T47D (cell line): ENCODE measurements around the gene TAC4.

Experiments
- DNase-seq, 2 experiments: peaks; one replicate each; pipeline versions ENCODE4 v3.0.0 to v3.0.0-alpha.2; 2011 to 2012; ENCODE audit warnings: low read depth in 1 of 2, low spot score in 1 of 2
- JUND ChIP-seq: IDR thresholded peaks from 2 replicates; pipeline ENCODE4 v1.6.1; 2012; ENCODE audit warnings: low read depth
- in situ Hi-C: cut with HindIII; loops from 2 replicates; pipeline ENCODE4 v1.10.0; 2016; ENCODE audit warnings: low sequenced_read_pairs, low pct_unique_long_range_greater_than_20kb

TAC4 gene

DNA sequence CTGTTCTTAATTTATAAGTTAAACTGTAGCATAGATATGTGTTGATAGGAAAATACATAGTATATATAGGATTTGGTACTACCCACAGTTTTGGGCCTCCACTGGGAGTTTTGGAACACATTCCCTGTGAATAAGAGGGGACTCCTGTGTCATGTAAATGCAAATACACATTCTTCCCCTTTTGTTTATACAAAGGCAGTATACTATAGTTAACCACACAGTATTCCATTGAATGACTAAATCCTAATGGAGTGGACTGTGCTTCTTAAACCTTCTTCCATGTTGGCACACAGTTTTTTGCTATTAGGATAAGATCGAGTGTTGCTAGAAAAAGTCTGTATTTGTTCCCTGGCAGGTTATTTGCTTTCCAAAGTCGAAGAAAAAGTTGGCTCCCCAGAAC, 22.2 kb downstream of the TAC4 start:
- no peak for DNase-seq
- no peak for TF ChIP-seq JUND
- in situ Hi-C loops: no loop called here

DNA sequence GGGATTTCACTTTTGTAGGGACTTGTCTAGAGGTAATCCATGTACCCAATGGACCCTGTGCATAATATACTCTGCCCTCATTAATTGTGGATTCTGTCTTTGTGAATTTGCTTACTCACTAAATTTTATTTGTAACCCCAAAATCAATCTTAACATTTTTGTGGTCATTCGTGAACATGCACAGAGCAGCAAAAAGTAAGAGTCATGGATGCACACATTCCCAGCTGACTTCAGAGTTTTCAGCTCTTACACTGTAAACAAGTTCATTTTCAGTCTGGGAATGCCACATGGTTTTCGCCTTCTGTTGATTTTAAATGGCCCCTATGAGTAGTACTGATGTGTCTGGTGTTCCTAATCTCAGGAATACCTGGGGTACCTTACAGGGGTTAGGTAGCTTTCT, 24.3 kb downstream of the TAC4 start:
- in situ Hi-C loops: no loop called here
- DNase-seq: no peak

DNA sequence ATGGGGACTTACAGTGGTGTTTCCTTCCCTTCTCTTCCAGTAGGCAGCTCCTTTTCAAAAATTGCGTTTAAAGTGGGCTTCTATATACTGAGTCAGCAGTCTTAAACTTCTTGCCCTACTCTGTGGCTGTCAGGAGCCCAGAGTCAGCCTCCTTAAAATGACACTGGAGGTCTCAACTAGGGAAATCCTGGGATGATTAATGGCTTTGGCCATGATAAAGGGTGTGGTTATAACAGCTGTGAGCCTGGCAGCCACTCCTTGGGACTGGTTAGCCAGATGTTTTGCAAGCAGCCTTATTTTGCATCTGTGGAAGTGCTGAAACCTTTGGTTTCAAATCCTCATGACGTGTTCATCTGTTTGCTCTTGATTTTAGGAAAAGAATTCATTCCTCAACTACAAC, 25.0 kb downstream of the TAC4 start:
- in situ Hi-C loops: no loop called here
- no peak for TF ChIP-seq JUND
- no peak for DNase-seq

More for the DNA sequence above, 24.3 kb downstream of the TAC4 start:
- no peak for TF ChIP-seq JUND

DNA sequence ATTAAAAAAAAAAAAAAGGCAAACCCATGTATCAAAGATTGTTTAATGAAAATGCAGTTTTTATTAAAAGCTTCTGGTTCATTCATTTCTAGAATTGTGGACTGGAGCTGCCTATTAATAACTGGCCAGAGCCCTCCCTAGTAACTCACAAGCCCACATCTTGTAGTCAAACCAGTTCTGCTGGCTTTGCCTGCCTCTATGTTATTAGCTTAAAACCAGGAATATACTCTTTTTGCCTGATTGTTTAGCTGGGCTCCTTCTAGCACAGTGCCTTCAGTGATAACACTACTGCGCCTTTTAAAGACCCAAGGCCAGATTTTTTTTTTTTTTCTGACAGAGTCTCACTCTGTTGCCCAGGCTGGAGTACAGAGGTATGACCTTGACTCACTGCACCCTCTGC, 26.0 kb downstream of the TAC4 start:
- peak in 1 of 2 experiments; percentile 68 for DNase-seq
- TF ChIP-seq JUND: no peak
- in situ Hi-C loops: no loop called here

GRCh38 chr17:49821466-49821865, 26.4 kb downstream of the TAC4 start:
- no peak for DNase-seq
- no peak for TF ChIP-seq JUND
- in situ Hi-C loops: no loop called here

GRCh38 chr17:49820773-49821172, 27.1 kb downstream of the TAC4 start:
- in situ Hi-C loops: no loop called here
- DNase-seq: peak in 1 of 2 experiments; percentile 18

DNA sequence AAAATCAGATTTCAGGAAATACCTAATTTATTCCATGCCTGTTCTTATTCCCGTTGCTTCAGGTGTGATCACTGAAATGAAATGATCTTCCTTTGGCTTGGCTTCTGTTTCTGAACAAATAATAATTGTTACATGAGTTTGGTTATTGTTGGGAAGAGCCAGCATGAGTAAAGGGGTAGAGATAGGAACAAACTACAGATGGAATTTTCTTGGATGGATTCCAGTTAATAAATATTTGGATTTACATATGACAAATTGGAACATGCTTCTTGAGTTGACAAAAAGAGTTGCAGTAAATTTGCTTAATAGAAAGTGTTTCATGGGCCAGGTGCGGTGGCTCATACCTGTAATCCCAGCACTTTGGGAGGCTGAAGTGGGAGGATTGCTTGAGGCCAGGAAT, 28.2 kb downstream of the TAC4 start:
- TF ChIP-seq JUND: no peak
- in situ Hi-C loops: no loop called here
- no peak for DNase-seq

More at GRCh38 chr17:49820773-49821172, 27.1 kb downstream of the TAC4 start:
- no peak for TF ChIP-seq JUND

DNA sequence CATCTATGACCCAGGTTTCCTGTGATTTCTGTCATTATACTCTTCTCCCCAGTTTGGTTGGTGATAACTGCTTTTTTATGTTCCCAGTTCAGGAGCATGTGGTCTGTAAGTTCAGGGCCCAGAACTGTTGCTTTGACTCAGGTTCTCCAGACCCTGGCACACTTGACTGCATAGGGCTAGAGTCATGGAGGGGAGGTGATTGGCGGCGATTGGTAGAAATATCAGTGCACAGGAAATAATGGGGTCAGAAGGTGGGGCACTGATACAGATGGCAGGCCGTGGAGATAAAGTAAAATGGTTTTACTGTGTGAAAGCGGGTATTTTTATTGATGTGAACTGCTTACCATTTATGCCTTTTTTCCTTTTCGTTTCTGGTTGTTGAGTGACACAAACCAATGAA, 28.7 kb downstream of the TAC4 start:
- DNase-seq: no peak
- in situ Hi-C loops: no loop called here
- TF ChIP-seq JUND: no peak

DNA sequence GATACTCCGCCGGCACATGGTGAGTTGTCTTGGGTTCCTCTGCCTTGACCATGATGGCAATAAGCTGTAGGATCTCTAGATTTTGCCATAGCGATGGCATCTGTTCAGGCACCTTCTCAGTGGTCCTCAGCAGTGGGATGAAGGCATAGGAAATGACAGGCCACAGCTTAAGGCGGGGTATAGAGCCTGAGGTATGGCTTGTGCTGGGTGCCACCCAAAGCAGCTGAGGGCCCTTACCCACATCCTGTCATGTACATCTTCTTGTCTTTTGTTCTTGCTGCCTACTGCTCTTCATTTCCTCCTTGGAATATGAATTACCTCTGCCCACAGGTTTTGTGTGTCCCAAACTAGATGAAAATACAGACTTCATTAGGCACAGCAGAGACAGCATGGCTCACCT, 29.9 kb downstream of the TAC4 start:
- DNase-seq: no peak
- TF ChIP-seq JUND: no peak
- in situ Hi-C loops: no loop called here

- no peak for TF ChIP-seq JUND
- in situ Hi-C loops: no loop called here
- DNase-seq: peak in 1 of 2 experiments; percentile 84
Measured at GRCh38 chr17:49815761-49816281, 32.0 kb downstream of the TAC4 start.

DNA sequence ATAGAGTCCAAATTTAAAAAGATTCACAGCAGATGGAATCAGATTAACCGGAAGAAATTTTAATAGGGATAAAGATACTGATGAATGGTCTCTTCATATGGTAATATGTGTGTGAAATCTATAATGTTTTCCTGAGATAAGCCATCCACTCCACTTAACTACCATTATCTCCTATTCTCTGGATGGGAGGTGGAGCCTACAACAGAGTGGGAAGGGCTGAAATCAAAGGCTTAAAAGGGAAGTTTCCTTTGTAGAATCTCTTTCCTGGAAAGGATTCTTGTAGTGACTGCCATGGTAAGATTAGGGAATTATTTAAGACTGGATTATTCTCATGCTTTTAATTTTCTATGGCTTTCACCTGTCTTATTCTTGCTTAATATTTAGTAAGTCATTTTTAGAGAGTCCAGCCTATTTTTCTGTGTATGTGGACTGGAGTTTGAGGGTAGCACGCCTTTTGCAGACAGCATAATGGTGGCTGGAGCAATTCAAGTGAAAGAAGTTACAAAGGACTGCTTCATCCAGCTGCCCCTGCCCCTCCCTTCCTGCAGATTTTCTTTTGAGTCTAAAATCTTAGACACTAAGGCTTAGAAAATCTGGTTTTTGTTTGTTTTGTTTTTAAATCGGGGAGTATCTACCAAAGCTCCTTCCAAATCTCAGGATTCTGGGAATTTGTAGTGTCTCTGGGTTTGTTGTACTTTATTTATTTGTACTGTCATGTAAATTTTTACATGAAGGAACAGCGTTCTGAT, 32.9 kb downstream of the TAC4 start:
- in situ Hi-C loops: no loop called here
- no peak for TF ChIP-seq JUND
- DNase-seq: no peak

DNA sequence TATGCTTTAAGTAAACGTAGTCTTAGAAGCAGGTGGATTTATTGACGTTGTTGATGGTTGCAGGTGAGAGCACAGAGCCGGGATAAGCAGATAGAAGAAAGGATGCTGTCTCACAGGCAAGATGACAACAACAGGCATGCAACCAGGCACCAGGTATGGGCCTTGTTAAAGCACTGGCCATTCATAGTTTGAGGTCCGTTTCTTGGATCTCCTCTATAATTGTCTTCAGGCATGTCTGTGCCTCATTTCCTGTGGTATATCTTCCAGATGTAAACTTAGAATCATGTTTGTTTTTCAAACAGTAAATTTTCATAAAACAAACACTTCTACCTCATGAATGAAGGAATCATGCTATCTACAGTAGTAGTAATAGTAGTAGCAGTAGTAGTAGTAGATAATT, 38.8 kb downstream of the TAC4 start:
- TF ChIP-seq JUND: no peak
- in situ Hi-C loops: no loop called here

DNA sequence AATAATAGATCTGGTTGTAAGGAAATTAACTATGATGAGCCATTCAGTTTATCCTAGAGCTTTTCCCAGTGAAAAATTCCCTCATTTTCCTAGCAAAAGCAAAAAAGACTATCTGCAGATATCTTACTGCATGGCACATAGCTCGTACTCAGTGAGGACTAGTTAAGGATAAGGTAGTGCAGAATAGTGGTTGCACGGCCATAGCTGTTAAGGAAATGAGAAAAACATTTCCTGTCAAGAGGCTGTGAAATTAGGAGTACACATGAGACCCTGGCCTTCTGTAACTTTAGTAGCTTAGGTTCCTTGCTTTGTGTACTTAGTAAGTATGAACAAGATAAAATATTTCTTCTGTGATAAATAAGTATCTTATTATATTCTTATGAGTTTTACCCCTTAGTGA, 49.1 kb downstream of the TAC4 start:
- in situ Hi-C loops: no loop called here
- TF ChIP-seq JUND: no peak
- no peak for DNase-seq

More for the DNA sequence above, 38.8 kb downstream of the TAC4 start:
- DNase-seq: no peak

DNA sequence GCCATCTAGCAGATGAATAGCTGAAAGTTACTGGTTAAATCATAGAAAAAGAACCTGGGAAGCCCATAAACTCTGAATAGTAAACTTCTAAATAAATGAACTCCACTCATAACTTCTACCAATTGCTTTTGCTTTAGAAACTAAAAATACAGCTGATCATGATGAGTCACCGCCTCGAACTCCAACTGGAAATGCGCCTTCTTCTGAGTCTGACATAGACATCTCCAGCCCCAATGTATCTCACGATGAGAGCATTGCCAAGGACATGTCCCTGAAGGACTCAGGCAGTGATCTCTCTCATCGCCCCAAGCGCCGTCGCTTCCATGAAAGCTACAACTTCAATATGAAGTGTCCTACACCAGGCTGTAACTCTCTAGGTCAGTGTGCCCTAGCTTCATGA, 49.7 kb downstream of the TAC4 start:
- no peak for TF ChIP-seq JUND
- in situ Hi-C loops: no loop called here
- DNase-seq: no peak
